Transverse colon (tissue), 4 donors: ENCODE results near the gene MACROH2A1. TPM values are rescaled to one million over a fixed set of nuclear protein-coding genes. Genes with fewer than 3 reads are reported as not detected.

Source experiments
- DNase-seq: peaks from one replicate; pipeline ENCODE4 v3.0.0-alpha.2; 2019
- H3K27ac ChIP-seq, 4 donors: fragments of 200-600 bp; sonication (generic); 2 replicates each; pipeline ENCODE4 v1.5.1; 2016 to 2018; ENCODE audit warnings: inconsistent platforms in 4 of 4
- H3K27me3 ChIP-seq: fragments of 200-600 bp; sonication (generic); 2 replicates; pipeline ENCODE4 v1.5.1; 2017; ENCODE audit warnings: inconsistent platforms
- H3K36me3 ChIP-seq, 4 donors: fragments of 200-600 bp; sonication (generic); 2 replicates each; pipeline ENCODE4 v1.5.1; 2017 to 2019; ENCODE audit warnings: inconsistent platforms in 4 of 4
- H3K4me1 ChIP-seq, 4 donors: fragments of 200-600 bp; sonication (generic); 2 replicates each; pipeline ENCODE4 v1.5.1; 2017 to 2020; ENCODE audit warnings: inconsistent platforms in 4 of 4
- H3K4me3 ChIP-seq, 4 donors: fragments of 200-600 bp; sonication (generic); 1 replicate in 1 of 4; 2 replicates in 3 of 4; pipeline versions ENCODE4 v1.5.1 to v1.6.1; 2017 to 2019; ENCODE audit warnings: inconsistent platforms in 4 of 4
- H3K9me3 ChIP-seq, 2 donors: fragments of 200-600 bp; sonication (generic); 2 replicates each; pipeline ENCODE4 v1.5.1; 2017 to 2019; ENCODE audit warnings: inconsistent platforms in 2 of 2
- EP300 ChIP-seq: sonication (generic); formaldehyde crosslinking; IDR thresholded peaks from one replicate; pipeline ENCODE4 v1.6.1; 2017; ENCODE audit warnings: antibody characterized with exemption, low read depth
- POLR2A ChIP-seq: fragments of 450-650 bp; IDR thresholded peaks from one replicate; pipeline ENCODE4 v1.6.1; 2016; ENCODE audit warnings: antibody characterized with exemption, mild to moderate bottlenecking, moderate library complexity
- POLR2AphosphoS5 ChIP-seq, 3 donors: sonication (generic); formaldehyde crosslinking; IDR thresholded peaks; one replicate each; pipeline ENCODE4 v1.6.1; 2016; ENCODE audit warnings: antibody characterized with exemption in 3 of 3
- WGBS, 2 donors: methylation state at CpG; one replicate each; pipeline ENCODE4 v1.1.5; 2018; ENCODE audit warnings: low coverage in 1 of 2; 5-methylcytosine and 5-hydroxymethylcytosine counted together
- in situ Hi-C, 4 donors: fragments of 200-750 bp; cut with MboI; loops; one replicate each; pipeline versions ENCODE4 v1.15.0 to v1.15.1; 2017; ENCODE audit warnings: low sequenced_read_pairs in 3 of 4, low pct_ligation_motif_present in 1 of 4, low pct_unique_long_range_greater_than_20kb in 1 of 4
- intact Hi-C: fragments of 100-400 bp; cut with DNase I; formaldehyde crosslinking; loops from one replicate; pipeline ENCODE4 v1.15.1; 2023; ENCODE audit warnings: low total_unique reads
- total RNA-seq, 4 donors: library from RNA; depleted of rRNA; stranded (reverse); fragments of >200 nt; gene quantifications; one replicate each; pipeline ENCODE4 v1.1.0, GENCODE V29; 2016
- TF ChIP-seq, protein P1 (sequence below), 5 experiments: fragments of 200-600 bp in 3 of 5; fragments of 450-650 bp in 2 of 5; sonication (generic) in 3 of 5; IDR thresholded peaks; 1 replicate in 2 of 5; 2 replicates in 3 of 5; pipeline ENCODE4 v1.5.1; 2016 to 2017; ENCODE audit warnings: antibody characterized with exemption in 5 of 5, inconsistent platforms in 3 of 5, mild to moderate bottlenecking in 2 of 5, moderate library complexity in 1 of 5

Gene MACROH2A1
- total RNA-seq, 4 donors from 2014 or later, result 190 to 348 (median 314) TPM

DNA sequence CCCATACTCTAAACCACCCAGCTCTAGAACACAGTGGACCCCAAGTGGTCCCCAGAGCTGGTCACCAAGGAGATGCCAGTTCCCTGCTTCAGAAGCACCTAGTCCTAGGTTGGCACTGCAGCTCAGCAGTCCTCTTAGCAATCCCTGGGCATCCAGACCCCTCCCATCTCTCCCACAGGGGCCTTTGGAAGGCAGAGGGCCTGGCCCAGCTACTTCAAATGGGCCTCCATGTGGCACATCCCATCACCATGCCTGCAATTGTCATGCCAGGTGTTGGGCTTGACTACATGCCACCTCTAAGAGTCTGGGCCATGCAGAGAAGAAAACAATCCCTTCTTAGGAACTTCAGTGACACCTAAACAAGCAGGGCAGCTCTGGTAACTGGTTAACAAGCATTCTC, 14.1 kb downstream of the MACROH2A1 start:
- H3K27me3 ChIP-seq, result no peaks in the 10 kb centered on the region
- H3K27ac ChIP-seq, result no peak overlapping the region
- TF ChIP-seq EP300 (no peak), POLR2AphosphoS5 (IDR thresholded peaks at IDR 0.05) (no peak), POLR2A (no peak)
- TF ChIP-seq, protein P1, sequence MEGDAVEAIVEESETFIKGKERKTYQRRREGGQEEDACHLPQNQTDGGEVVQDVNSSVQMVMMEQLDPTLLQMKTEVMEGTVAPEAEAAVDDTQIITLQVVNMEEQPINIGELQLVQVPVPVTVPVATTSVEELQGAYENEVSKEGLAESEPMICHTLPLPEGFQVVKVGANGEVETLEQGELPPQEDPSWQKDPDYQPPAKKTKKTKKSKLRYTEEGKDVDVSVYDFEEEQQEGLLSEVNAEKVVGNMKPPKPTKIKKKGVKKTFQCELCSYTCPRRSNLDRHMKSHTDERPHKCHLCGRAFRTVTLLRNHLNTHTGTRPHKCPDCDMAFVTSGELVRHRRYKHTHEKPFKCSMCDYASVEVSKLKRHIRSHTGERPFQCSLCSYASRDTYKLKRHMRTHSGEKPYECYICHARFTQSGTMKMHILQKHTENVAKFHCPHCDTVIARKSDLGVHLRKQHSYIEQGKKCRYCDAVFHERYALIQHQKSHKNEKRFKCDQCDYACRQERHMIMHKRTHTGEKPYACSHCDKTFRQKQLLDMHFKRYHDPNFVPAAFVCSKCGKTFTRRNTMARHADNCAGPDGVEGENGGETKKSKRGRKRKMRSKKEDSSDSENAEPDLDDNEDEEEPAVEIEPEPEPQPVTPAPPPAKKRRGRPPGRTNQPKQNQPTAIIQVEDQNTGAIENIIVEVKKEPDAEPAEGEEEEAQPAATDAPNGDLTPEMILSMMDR (IDR thresholded peaks at IDR 0.05), result no peak
- H3K4me3 ChIP-seq, result no peak overlapping the region
- H3K36me3 ChIP-seq, result peaks cover 0 to 18% (median 0%) of the 10 kb centered on the region in 4 donors
- peaks cover 6 to 30% (median 16%) of the 10 kb centered on the region in 4 donors for H3K4me1 ChIP-seq
- in situ Hi-C loops, result no loop called here
- H3K9me3 ChIP-seq, result no peaks in the 10 kb centered on the region
- DNase-seq, result no peak
- intact Hi-C loops, result no loop called here

DNA sequence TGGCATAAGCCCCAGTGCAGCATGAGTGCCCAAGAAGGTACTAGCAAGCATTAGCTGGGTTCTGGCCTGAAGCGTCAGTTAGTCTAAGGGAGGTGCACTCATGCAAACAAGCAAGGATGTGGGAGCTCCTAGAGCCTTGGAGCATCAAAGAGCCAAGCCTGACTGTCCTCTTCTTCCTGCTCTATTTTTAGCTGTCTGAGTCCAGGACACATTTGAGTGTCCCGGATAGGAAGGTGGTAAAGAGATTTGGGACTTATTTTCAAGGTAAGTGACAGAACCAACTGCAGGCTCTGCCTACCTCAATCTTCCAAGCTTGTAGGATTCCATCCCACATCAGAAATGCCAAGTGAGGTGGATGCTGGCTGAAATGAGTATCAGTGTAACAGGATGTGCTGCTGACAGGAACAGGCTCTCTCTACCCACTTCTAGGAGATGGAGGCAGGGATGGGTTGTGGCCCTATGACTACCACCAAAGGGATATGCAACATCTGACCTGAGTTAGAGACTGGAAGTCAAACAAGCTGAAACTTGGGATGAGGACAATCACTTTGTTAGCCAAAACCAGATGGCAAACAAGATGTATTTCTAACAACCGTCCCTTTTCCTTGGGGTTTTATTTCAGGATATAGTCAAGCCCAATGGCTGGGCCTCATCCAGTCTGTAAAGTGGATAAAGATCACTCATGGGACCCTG, 15.1 kb downstream of the MACROH2A1 start:
- TF ChIP-seq, protein P1 (IDR thresholded peaks at IDR 0.05), result no peak
- TF ChIP-seq POLR2AphosphoS5 (IDR thresholded peaks at IDR 0.05) (no peak), EP300 (no peak), POLR2A (no peak)
- DNase-seq, result no peak
- in situ Hi-C loops (no loop called here), intact Hi-C loops (no loop called here)
- no peaks in the 10 kb centered on the region for H3K9me3 ChIP-seq
- no peak overlapping the region for H3K4me3 ChIP-seq
- H3K36me3 ChIP-seq, result peaks cover 0 to 18% (median 0%) of the 10 kb centered on the region in 4 donors
- H3K27me3 ChIP-seq, result no peaks in the 10 kb centered on the region
- H3K4me1 ChIP-seq, result peaks cover 6 to 39% (median 17%) of the 10 kb centered on the region in 4 donors
- WGBS, 2 donors, result 88% methylated on average over 3 of the region's 3 CpGs; no CpG with 5 or more reads in 1 of the 2 donors
- no peak overlapping the region for H3K27ac ChIP-seq

DNA sequence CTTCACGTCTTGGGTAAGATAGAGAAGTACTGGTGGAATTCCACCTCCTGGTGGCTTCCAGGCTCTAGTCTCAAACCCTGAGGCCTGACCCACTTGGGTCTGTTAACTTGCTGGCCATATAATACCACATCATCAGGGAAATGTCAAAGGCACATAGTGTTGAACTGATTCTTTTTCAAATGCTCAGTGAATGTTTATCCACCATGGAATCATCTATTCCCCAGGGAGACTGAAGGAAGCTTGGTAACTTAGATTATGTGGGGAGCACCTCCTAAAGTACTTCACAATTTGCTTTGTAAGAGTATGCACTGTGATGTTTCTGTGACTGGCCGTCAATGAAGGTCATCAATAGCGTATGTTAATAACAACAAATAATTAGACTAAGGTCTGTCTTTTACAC, 16.1 kb downstream of the MACROH2A1 start:
- no peak for DNase-seq
- intact Hi-C loops, result no loop called here
- H3K27me3 ChIP-seq, result no peaks in the 10 kb centered on the region
- H3K9me3 ChIP-seq, result no peaks in the 10 kb centered on the region
- peaks cover 6 to 46% (median 18%) of the 10 kb centered on the region in 4 donors for H3K4me1 ChIP-seq
- in situ Hi-C loops, result no loop called here
- no peak overlapping the region for H3K4me3 ChIP-seq
- H3K27ac ChIP-seq, result no peak overlapping the region
- H3K36me3 ChIP-seq, result peaks cover 0 to 18% (median 0%) of the 10 kb centered on the region in 4 donors
- WGBS, 2 donors, result 89 to 100% methylated on average over 1 to 3 of the region's 3 CpGs
- no peak for TF ChIP-seq POLR2A
- TF ChIP-seq, protein P1 (IDR thresholded peaks at IDR 0.05), result no peak
- no peak for TF ChIP-seq EP300
- no peak for TF ChIP-seq POLR2AphosphoS5 (IDR thresholded peaks at IDR 0.05)

DNA sequence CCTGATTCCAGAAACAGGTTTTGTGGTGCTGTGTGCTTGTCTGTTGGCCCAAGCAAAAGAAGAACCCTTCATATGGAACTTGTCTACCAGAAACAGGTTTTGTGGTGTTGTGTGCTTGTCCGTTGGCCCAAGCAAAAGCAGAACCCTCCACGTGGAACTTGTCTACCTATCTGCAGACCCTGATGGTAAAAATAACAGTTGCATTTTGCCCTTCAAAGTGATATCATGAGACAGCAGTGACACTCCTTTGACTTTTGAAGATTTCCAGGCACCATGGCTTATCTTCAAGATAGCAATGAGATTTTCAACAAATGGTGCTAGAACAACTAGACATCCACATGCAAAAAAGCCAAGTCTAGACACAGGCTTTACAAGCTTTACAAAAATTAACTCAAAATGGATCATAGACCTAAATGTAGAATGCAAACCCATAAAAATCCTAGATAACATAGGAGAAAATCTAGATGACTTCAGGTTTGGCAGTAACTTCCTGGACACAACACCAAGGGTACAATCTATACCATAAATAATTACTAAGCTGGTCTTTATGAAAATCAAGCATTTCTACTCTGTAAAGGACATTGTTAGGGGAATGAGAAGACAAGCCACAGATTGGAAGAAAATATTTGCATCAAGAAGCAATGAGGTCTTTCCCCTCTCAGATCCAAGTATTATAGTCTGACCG, 16.8 kb downstream of the MACROH2A1 start:
- Histone ChIP-seq H3K27ac (no peak overlapping the region), H3K27me3 (no peaks in the 10 kb centered on the region), H3K36me3 (peaks cover 0 to 18% (median 0%) of the 10 kb centered on the region in 4 donors), H3K4me3 (no peak overlapping the region), H3K9me3 (no peaks in the 10 kb centered on the region), H3K4me1 (peaks cover 8 to 46% (median 14%) of the 10 kb centered on the region in 4 donors)
- intact Hi-C loops, result no loop called here
- in situ Hi-C loops, result no loop called here
- no peak for TF ChIP-seq POLR2AphosphoS5 (IDR thresholded peaks at IDR 0.05)
- TF ChIP-seq, protein P1 (IDR thresholded peaks at IDR 0.05), result no peak
- WGBS, 2 donors, result 81 to 100% methylated on average over 1 to 3 of the region's 3 CpGs
- DNase-seq, result no peak
